Loucy (cell line): Measurements from ENCODE around the gene CACNA1C.

Source experiments
- H2AFZ ChIP-seq: fragments of 200-600 bp; sonication (generic); 2 replicates; pipeline ENCODE4 v1.6.0; 2016; ENCODE audit warnings: antibody characterized with exemption, mild to moderate bottlenecking, low read length, moderate library complexity
- H3F3A ChIP-seq: fragments of 200-600 bp; 2 replicates; pipeline ENCODE4 v1.6.0; 2016; ENCODE audit warnings: antibody characterized with exemption, low read depth, mild to moderate bottlenecking
- H3K27me3 ChIP-seq: fragments of 200-600 bp; sonication (generic); 2 replicates; pipeline ENCODE4 v1.6.1; 2014; ENCODE audit warnings: low read length, mild to moderate bottlenecking; ENCODE audit not compliant: insufficient read depth, poor library complexity, severe bottlenecking
- H3K36me3 ChIP-seq: fragments of 200-600 bp; sonication (generic); 2 replicates; pipeline ENCODE4 v1.6.1; 2016; ENCODE audit warnings: low read length; ENCODE audit not compliant: insufficient read depth
- H3K4me1 ChIP-seq: fragments of 200-600 bp; sonication (generic); 2 replicates; pipeline ENCODE4 v1.5.1; 2014; ENCODE audit warnings: low read length, mild to moderate bottlenecking; ENCODE audit not compliant: insufficient read depth, poor library complexity, severe bottlenecking
- H3K4me2 ChIP-seq: fragments of 200-600 bp; sonication (generic); 2 replicates; pipeline ENCODE4 v1.6.0; 2014; ENCODE audit warnings: antibody characterized with exemption, low read length, low read depth, mild to moderate bottlenecking; ENCODE audit not compliant: poor library complexity, severe bottlenecking
- H3K4me3 ChIP-seq: fragments of 200-600 bp; sonication (generic); 2 replicates; pipeline ENCODE4 v1.5.1; 2014; ENCODE audit warnings: low read length, mild to moderate bottlenecking, mixed read lengths; ENCODE audit not compliant: poor library complexity, severe bottlenecking
- H3K79me2 ChIP-seq: fragments of 200-600 bp; sonication (generic); 2 replicates; pipeline ENCODE4 v1.6.1; 2014; ENCODE audit warnings: low read length; ENCODE audit not compliant: insufficient read depth
- H3K9ac ChIP-seq: fragments of 200-600 bp; sonication (generic); 2 replicates; pipeline ENCODE4 v1.6.0; 2014; ENCODE audit warnings: mild to moderate bottlenecking, low read depth, low read length, moderate library complexity; ENCODE audit not compliant: poor library complexity, severe bottlenecking
- H3K9me2 ChIP-seq: fragments of 200-600 bp; sonication (generic); replicated peaks from 2 replicates; pipeline ENCODE4 v1.6.1; 2016; ENCODE audit warnings: low read depth, low read length, mixed read lengths
- H3K9me3 ChIP-seq: fragments of 200-600 bp; sonication (generic); 2 replicates; pipeline ENCODE4 v1.6.1; 2014; ENCODE audit warnings: mild to moderate bottlenecking, antibody characterized with exemption, low read length, low read depth; ENCODE audit not compliant: insufficient read depth
- H4K20me1 ChIP-seq: fragments of 200-600 bp; sonication (generic); 2 replicates; pipeline ENCODE4 v1.6.0; 2014; ENCODE audit warnings: antibody characterized with exemption, low read length, mild to moderate bottlenecking; ENCODE audit not compliant: insufficient read depth, poor library complexity, severe bottlenecking
- EZH2phosphoT487 ChIP-seq: fragments of 200-600 bp; IDR thresholded peaks from 2 replicates; pipeline ENCODE4 v1.6.1; 2018; ENCODE audit warnings: antibody characterized with exemption, mild to moderate bottlenecking, moderate library complexity, borderline replicate concordance
- TF ChIP-seq, protein P1 (sequence below): fragments of 200-600 bp; sonication (generic); conservative IDR thresholded peaks from 2 replicates; pipeline ENCODE4 v1.5.1; 2014; ENCODE audit warnings: mild to moderate bottlenecking, antibody characterized with exemption, low read length

CACNA1C gene

DNA sequence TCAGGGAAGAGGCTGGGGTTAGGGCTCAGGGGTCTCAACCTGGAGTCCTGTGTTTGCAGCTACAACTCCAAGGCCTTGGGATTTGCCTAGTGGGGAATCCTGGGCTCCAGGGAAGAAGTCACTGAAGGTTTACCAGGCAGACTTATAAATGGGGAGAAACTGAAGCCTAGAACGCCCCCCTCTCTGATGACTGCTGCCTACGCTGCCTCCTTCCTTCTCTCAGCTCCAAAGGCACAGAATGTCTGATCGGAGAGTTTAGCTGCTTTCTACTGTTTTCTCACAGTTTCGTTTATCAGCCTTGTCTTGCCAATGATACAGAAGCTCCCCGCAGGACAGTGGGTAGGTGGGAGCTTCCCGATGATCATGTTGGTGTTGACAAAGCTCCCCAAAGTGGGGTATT lies 101.7 kb downstream of the CACNA1C start:
- Histone ChIP-seq H3F3A (no peaks in the 10 kb centered on the region), H2AFZ (no peak overlapping the region), H3K79me2 (no peaks in the 10 kb centered on the region), H3K4me2 (no peak overlapping the region), H3K27me3 (no peaks in the 10 kb centered on the region), H3K4me1 (no peaks in the 10 kb centered on the region), H3K4me3 (no peak overlapping the region), H3K9me2 (no peaks in the 10 kb centered on the region), H3K9me3 (no peaks in the 10 kb centered on the region), H3K36me3 (no peaks in the 10 kb centered on the region), H4K20me1 (no peaks in the 10 kb centered on the region), H3K9ac (no peak overlapping the region)
- no peak for TF ChIP-seq EZH2phosphoT487
- TF ChIP-seq, protein P1, sequence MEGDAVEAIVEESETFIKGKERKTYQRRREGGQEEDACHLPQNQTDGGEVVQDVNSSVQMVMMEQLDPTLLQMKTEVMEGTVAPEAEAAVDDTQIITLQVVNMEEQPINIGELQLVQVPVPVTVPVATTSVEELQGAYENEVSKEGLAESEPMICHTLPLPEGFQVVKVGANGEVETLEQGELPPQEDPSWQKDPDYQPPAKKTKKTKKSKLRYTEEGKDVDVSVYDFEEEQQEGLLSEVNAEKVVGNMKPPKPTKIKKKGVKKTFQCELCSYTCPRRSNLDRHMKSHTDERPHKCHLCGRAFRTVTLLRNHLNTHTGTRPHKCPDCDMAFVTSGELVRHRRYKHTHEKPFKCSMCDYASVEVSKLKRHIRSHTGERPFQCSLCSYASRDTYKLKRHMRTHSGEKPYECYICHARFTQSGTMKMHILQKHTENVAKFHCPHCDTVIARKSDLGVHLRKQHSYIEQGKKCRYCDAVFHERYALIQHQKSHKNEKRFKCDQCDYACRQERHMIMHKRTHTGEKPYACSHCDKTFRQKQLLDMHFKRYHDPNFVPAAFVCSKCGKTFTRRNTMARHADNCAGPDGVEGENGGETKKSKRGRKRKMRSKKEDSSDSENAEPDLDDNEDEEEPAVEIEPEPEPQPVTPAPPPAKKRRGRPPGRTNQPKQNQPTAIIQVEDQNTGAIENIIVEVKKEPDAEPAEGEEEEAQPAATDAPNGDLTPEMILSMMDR: no peak

DNA sequence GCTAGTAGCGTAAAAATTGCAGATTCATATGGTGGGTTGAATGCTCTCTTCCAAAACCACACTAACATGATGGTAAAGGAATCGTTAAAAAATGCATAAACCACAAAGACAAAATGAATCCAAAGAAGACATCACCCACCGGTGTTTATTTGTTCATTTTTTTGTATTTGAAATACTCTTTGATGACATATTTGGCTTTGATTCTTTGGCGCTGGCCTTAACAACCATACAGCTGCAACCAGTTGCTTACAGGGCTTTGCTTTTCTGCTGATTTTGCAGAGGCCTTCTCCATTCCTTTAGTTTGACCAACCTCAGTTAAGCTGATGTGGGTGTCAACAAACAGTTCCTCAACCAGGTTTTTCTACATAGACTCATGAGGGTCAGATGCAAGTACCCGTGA lies 103.5 kb downstream of the CACNA1C start:
- no peak overlapping the region for H3K4me3 ChIP-seq
- H3K4me2 ChIP-seq: no peak overlapping the region
- no peaks in the 10 kb centered on the region for H4K20me1 ChIP-seq
- H3K27me3 ChIP-seq: no peaks in the 10 kb centered on the region
- no peaks in the 10 kb centered on the region for H3K9me3 ChIP-seq
- H3K9me2 ChIP-seq: no peaks in the 10 kb centered on the region
- H3K36me3 ChIP-seq: no peaks in the 10 kb centered on the region
- H3K79me2 ChIP-seq: no peaks in the 10 kb centered on the region
- H3K9ac ChIP-seq: no peak overlapping the region
- no peak overlapping the region for H2AFZ ChIP-seq
- H3F3A ChIP-seq: no peaks in the 10 kb centered on the region
- TF ChIP-seq, protein P1: no peak
- TF ChIP-seq EZH2phosphoT487: no peak
- H3K4me1 ChIP-seq: no peaks in the 10 kb centered on the region

DNA sequence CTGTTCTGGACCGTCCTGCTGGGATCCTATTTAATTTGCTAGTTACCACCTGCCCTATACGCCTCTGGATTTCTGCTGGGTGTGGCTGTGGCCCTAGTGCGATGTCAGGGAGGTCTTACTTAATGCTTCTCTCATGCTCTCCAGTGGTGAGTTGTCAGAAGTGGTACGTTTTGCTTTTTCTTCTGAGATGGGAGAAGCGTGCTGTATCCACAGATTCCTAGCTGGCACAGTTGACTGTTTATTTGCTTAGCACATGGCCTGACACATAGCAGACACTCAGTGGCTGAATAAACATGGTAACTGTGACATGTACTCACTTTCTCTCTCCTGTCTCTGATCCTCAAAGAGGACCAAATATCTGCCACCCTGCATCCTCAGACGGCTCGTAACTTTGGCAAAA lies 107.3 kb downstream of the CACNA1C start:
- Histone ChIP-seq H3K9me2 (no peaks in the 10 kb centered on the region), H3K79me2 (no peaks in the 10 kb centered on the region), H3K4me2 (no peak overlapping the region), H3K4me1 (no peaks in the 10 kb centered on the region), H3K9me3 (no peaks in the 10 kb centered on the region), H3F3A (no peaks in the 10 kb centered on the region), H3K36me3 (no peaks in the 10 kb centered on the region), H3K4me3 (no peak overlapping the region), H2AFZ (no peak overlapping the region), H3K27me3 (no peaks in the 10 kb centered on the region), H3K9ac (no peak overlapping the region), H4K20me1 (no peaks in the 10 kb centered on the region)
- TF ChIP-seq, protein P1: no peak
- no peak for TF ChIP-seq EZH2phosphoT487
